Fibroblast of skin of right quadriceps (primary cell): ENCODE data around the gene CHRNA9.
A peak's percentile ranks its signal among the peaks of the same experiment; 100 is the strongest.

ENCODE experiments used
- DNase-seq: peaks from one replicate; pipeline ENCODE4 v3.0.0-alpha.2; 2013

Gene CHRNA9

DNA sequence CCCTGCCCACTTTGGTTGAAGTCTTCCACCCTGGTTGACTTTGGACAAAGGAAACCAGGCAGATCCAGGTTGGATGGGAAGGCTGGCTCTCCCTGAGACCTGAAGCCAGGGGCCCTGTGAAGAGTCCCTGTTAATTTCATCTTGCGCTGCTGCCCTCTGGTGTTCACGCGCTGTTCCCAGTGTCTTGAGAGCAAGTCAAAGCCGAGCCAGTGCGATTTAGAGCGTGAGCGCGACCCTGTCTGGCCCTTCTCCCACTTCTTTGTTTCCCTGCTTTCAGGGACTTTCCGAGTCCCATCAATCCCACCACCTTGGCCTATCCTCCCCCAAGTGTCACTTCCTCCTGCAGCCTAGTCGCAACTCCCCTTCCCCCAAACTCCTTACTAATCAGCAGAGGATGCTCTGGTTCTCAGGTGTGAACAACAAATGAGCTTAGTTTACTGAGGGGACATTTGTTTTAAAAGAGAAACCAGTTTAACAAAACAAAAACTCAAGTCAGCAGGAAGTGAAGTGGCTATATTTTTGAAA lies 25.8 kb upstream of the CHRNA9 start:
- DNase-seq, result peak; percentile 78

DNA sequence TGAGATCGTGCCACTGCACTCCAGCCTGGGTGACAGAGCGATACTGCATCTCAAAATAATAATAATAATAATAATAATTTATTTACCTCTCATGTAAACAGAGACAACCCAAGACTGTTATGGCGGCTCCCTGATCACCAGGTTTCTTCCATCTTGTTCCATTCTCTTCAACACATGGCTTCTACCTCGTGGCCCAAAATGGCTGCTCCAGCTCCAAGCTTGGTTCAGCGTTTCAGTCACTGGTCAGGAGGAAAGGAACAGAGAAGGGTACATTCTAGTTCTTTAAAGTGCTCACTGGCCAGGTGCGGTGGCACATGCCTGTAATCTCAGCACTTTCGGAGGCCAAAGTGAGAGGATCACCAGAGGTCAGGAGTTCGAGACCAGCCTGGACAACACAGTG lies 24.9 kb upstream of the CHRNA9 start:
- DNase-seq, result no peak

DNA sequence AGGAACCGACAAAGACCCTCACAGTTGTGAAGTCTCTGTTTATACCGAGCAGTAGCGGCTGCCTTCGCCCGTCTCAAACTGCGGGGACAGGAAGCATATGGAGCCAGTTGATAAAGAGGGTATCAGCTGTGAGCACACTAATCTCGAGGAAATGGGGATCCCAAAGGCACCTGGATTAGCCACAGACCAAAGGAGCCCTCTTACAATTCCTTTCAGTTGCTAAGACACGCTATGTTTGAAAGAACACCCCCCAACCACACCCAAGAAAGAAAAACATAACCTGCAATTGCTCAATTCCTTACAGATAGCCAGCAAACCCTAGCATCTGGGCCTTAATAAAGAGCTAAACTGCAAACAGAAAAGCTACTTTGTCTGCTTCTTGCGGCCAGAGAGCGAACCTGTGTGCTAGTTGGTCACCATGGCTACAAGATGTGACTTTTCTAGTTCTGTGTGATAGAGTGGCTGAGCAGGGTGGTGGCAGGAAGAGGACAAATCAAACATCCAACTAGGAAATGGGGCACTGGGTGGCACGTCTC lies 23.3 kb upstream of the CHRNA9 start:
- no peak for DNase-seq

DNA sequence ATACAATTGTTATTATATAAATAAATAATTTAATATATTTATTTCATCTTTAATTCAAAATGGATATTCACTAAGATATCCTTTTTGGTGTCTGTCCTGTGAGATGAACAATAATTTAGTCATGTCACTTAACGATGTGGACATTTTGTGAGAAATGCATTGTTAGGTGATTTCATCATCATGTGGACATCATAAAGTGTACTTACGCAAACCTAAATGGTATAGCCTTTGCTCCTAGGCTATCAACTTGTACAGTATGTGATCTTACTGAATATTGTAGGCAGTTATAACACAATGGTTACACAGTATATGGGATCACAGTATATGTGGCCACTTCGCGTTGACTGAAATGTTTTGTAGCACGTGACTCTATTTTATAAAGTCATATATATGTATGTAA lies 20.2 kb upstream of the CHRNA9 start:
- peak; percentile 37 for DNase-seq

DNA sequence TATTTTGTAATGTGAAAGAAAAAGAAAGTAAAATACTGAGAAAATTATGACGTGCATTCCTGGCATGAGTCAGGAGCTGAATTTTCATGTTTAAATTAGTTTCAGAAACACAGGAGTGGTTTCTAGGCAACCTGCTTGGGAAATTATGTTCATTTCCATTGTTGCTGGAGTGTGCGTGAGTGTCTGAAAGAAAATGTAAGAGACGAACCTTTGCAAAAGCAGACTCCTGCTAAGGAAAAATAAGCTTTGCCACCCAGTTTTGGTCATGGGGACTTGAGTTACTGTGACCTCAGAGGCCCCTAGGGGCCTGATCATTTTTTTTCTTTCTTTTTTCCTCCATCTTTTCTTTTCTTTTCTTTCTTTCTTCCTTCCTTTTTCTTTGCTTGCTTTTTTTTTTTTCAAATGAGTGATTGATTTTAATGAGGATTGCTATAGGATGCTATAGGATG lies 18.8 kb upstream of the CHRNA9 start:
- DNase-seq, result peak; percentile 93

DNA sequence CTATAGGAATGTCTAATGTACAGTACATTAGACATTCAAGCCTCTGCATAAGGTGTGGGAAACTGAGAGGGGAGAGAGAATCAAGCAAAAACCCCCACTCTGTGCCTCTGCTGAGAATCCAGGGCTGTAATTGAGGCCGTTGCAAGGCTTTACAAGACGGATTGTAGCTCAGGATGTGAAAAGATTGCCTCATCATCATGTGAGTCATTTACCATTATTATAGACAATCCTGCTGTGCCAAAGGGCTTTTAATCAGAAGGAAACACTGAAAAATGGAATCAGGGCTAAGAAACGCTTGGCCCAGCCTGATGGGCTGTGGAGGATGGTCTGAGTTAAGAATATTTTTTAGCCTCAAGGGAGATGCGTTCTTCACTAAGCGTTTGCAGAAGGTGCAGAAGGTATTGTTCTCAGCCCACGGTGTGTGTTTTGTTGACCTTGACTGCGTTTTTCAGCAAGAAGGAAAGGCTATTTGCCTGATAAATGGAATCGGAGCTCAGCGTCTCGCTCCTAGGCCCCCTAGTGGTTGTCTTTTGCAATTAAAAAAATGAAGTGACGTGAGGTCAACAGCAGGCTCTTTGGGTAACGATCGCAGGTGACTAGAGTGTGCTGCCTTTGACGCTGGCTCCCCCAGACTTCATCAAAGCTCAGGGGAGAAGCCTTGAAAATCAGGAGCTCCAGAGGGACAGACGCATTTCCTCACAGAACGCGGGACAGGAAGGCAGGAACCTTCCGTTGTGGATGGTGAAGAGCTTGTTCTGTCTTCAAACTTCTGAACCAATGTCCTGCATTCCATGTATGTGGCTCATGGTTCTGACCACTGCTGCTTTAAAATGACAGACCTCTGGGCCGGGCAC lies 18.1 kb upstream of the CHRNA9 start:
- peak; percentile 95 for DNase-seq

DNA sequence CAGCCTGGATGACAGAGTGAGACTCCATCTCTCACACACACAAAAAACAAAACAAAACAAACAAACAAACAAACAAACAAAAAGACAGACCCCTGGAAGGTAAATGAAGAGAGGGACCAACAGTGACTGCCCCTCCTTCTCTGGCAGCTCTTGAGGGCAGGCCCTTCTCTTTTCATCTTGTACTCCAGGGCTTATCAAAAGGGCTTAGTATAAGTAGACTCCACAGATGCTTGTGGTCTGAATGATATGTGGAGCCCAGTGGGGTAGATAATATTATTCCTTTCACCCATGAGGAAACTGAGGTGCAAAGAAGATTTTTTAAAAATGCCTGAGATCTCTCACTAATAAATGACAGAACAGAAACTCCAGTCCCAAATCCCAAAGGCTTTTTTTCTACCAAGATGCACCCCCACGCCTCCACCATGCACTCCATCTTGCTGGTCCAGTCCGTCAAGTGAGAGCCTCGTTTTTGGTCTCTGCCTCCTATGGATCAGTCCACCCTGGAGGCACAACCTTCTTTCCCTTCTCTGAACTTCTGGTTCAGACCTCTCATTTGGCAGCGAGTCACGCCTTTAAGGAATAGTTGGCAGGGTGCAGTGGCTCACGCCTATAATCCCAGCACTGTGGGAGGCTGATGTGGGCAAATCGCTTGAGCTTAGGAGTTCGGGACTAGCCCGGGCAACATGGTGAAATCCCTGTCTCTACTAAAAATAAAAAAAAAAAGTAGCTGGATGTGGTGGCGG lies 17.0 kb upstream of the CHRNA9 start:
- no peak for DNase-seq

DNA sequence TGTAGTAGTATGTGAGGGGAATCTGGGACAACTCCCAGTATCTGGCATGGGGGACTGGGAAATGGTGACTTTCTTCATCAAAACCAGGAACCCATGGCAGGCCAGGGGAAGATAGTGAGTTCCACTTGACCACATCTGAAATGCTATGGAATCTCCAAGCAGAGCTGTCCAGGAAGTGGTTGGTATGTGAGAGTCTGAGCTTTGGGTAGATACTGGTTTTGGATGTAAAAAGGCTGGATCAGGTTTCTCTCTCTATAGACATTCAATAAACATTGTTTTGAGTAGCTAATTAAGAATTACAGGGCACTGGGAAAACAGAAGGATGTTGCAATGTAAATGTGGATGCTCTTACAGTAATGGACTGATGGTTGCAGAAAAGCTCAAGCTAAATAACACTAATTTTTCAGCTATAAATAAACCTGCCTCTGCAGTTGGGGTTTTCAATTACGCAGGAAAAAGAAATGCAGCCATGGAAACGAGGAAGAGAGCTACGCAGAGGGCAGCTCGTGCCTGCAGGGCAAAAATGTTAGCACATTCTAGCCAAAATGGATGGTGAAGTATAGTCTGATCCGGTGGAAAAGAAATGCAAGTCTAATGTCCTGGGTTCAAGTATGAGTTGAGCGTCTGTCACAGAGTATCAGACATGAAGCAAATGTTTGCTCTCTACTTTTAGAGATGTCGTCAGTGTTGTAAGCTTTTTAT lies 13.4 kb upstream of the CHRNA9 start:
- DNase-seq, result peak; percentile 88

DNA sequence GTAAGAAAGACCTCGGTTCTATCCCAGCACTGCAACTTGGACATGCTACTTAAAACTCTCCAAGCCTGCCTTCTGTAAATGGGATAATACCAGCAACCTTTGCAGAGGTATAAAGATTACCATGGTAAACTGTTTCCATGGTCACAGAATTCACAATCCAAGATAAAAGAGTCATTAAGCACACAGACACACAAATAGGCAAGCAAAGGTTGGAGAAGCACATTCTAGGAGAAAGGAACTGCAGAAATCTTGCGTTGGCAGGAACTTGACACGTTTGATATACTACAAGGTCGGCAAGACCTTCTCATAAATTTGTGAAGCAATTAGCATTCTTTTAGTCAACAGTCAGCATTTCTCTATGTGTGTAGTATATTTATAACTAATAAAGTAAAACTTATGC lies 12.3 kb upstream of the CHRNA9 start:
- peak; percentile 74 for DNase-seq

DNA sequence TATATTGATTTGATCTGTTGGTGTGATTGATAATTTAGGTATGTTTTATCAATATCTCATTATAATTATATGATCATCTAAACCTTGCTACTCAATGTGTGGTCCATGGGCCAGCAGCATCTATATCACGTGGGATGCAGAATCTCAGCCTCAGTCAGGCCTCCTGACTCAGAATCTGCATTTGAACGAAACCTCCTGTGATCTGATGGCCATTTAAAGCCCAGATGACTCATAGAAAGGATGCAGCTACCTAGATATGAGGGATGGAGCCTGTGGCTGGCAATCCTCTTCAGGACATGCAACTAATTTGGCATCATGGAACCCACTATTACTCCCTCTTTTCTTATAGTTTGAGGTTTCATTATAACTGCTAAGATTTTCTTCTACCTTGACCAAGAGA lies 11.3 kb upstream of the CHRNA9 start:
- no peak for DNase-seq

DNA sequence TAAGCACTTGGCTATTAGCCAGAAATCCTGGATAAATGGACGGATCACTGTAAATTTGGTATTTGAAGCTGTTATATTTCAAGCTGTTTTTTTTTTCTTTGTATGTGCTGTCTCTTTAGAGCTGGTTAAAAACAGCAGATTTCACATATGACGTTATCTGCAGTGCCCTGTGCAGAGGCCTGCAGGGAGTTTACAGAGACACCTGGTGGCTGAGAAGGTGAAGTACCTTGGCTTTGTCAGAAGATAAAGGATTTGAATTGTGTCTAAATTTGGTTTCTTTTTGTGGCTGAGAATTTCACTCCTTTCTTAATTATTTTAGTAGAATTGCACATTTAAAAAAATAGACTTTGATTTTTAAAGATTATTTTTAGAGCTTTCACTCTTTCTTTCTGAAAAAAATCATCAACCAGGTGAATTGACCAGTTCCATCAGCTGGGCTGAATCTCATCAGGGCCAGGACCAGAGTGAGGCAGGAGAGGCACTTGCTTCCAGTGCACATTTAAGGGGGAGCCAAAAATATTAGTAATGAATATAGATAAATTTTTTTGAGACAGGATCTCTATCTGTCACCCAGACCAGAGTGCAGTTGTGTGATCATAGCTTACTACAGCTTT lies 9.6 kb upstream of the CHRNA9 start:
- peak; percentile 71 for DNase-seq

DNA sequence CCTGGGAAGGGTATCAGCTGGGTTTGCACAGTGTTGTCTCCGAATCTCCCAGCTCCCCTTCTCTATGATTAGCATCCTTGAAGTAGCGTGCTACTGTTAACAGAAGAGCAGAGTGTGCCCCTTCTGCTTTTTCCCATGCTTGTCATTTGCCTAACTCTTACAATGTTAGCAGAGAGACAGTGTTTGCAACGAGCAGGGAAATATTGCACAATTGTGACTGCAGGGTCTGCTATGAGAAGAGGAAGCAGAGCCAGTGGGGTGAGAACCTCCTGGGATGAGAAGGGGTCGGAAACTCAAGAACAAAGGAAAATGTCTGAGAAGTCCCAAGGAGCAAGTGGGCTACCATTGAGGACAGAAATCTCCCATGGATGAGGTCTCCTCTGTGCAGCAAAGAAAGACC lies 7.8 kb upstream of the CHRNA9 start:
- no peak for DNase-seq

DNA sequence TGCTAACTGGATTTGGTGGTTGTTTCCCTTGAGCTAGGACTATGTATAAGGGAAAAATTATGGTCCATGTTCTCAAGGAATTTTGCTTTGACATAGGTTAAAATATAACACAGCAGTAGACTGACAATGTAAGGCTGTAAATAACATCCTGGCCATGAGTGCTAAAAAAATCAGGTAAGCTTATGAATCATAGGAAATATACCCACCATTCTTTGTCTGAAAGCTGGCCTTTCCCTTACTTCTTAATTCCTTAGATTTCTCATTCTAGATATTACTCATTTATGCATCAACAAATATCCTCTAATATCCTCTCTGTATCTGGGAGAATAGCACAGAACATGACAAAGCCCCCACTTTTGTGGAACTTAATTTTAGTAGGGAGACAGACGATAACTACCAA lies 6.8 kb upstream of the CHRNA9 start:
- no peak for DNase-seq

DNA sequence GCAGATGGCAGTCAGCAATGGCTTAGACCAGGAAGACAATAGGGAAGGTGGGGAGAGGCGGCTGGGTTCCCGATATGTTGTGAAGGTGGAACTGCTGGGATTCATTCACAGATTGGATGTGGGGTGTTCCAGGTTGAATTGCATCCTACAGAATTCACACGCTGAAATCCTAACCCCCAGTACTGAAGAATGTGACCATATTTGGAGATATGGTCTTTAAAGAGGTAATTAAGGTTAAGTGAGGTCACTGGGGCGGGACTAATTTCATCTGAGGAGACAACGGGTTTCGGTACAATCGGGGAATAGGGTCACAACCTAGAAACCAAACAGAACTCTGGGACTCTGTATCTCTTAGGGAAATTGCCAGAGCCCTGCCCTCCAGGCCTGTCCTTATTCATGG lies 5.3 kb upstream of the CHRNA9 start:
- no peak for DNase-seq

DNA sequence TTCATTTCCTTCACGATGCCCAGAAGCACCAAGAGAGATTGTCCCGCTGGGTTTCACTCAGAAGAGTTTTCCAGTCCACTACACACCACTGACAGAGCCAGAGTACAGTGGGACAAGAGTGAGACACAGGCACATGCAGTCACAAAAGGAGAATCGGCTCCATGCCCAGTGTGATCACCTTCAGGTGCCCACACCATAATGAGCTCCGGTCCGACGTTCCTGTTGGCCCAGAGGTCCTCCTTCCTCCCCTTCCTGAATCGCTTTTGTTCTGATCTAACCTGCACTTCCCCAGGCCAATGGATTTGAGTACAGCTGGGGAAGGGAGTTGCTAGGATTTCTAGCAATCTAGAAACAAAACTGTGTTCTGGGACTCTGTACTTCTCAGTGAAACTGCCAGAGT lies 4.6 kb upstream of the CHRNA9 start:
- no peak for DNase-seq

DNA sequence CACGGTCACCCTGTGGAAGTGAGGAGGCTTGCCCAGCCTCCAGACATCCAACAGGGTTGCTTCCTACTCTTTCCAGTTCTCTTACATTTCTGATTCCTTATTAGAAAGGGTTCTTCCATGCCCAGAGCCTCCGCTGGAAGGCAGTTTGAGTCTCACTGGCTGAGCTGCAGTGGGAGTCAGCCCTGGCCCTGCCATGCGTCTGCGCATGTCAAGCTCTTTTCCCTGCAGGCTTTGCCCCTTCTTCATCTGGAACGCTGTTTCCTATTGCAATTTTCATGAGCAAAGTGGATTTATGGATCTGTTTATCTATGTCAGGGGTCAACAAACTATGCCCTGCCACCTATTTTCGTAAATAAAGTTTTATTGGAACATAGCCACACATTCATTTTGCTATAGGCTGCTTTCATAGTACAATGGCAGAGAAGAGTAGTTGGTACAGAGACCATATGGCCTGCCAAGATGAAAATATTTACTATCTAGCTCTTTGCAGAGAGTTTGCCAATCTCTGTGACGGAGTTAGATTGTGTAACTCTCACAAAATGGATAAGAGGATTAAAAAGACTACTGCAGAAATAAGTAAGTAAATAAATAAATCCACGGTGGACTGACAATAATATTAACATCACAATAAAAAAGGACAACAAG lies 3.9 kb upstream of the CHRNA9 start:
- no peak for DNase-seq

DNA sequence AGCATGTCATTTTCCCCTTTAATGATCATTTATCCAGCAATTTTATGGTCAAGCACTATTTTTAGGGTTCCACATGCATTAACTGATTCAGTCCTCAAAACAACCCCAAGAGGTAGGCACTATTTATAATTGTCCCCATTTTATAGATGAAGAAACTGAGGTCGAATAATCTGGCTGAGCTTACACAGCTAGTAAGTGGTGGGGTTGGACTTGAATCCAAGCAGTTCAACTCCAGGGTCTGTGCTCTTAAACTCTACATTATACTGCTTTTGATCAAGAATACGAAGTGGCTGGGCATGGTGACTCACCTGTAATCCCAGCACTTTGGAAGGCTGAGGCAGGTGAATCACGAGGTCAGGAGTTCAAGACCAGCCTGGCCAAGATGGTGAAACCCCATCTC lies 3.2 kb upstream of the CHRNA9 start:
- no peak for DNase-seq

DNA sequence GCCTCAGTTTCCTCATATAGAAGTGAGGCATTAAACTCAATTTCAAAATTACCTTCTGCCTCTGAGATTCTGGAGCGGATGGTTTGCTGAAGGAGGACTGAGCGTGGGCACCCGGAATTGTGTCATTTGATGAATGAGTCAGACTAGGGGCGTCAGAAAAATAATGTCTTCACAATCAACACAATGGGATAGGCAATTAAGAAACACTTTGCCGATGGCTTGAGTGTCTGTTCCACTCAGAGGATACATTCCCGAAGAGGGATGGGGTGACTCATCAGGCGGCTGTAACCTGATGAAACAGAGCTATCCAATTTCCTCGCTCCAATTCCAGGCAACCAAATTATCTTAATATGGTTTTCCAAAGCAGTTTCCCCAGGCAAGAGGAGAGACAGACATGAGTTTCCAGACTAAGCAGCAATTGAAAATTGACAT lies 1.2 kb upstream of the CHRNA9 start:
- DNase-seq, result peak; percentile 93

DNA sequence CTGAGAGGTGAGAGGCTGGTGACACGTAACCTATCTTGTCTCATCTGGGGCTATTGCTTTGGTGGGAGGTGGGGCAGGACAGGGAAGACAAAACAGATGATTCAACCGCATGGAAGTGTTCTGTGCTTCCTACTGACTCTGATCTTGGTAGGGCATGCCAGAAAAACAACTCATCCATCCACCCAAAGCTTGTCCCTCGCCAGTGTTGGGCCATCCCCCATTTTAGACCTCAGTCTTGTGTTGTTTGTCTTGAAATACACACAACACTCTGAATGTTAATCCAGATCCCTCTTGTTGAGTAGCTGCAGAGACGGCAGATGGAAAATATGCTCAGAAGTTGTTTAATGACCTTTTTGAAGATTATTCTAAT lies 377 bp downstream of the CHRNA9 start:
- DNase-seq, result peak; percentile 83

DNA sequence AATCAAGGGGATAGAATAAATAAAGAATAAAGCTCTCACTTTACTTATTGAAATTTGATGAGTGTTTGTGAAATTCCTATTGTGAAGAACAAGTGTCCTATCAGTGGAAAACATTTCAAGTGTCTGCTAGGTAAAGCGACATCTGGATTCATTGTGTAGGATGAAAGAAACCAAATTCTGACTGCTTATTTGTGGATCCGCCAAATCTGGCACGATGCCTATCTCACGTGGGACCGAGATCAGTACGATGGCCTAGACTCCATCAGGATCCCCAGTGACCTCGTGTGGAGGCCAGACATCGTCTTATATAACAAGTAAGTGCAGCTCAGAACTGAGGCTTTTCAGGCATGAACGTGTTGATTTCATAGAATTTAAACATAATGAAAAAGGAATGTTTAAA lies 1.9 kb downstream of the CHRNA9 start:
- no peak for DNase-seq

DNA sequence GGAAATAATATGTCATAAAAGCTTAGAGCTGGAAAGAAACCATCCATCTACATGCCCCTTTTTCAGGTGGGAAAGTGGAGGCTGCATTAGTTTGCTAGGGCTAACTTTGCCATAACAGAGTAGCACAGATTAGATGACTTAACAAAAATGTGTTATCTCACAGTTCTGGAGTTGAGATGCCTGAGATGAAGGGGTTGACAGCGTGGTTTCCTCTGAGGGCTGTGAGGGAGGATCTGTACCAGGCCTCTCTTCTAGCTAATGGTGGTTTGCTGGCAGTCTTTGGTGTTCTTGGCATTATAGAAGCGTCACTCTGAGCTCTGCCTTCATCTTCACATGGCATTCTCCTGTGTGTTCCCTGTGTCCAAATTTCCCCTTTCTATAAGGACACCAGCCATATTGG lies 2.4 kb downstream of the CHRNA9 start:
- DNase-seq, result no peak

DNA sequence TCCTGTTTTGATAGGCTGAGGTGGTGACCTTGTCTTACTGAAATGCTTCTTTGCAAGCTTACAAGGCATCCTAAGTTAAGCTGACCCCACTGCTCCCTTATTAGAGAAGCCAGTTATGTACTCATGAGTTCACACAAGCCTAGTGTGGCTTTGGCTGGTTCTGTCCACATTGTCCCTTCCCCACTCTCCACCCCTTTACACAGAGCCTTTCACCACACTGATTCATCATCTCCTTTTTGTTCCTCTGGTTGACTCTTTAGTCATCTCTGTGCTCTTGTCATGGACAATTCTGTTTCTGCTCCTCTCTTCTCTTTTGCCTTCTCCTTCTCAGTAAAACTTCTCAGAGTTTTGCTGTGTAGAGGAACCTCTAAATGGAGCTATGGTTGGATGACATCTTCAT lies 4.9 kb downstream of the CHRNA9 start:
- no peak for DNase-seq
